Skeletal muscle satellite cell (primary cell): ENCODE results near the gene ZSCAN5A.
"Not testable (repeated sequence)": the region's sequence is repeated elsewhere in the genome, so short reads cannot be mapped to it uniquely, and the experiment has no call there.

Experiments
- H3K27me3 ChIP-seq: 2 replicates; pipeline ENCODE4 v1.7.0; 2013; ENCODE audit warnings: low read length; ENCODE audit not compliant: control insufficient read depth, insufficient read depth
- H3K36me3 ChIP-seq: 2 replicates; pipeline ENCODE4 v1.7.0; 2013; ENCODE audit warnings: mild to moderate bottlenecking, control low read depth, low read length; ENCODE audit not compliant: insufficient read depth
- H3K4me1 ChIP-seq: 2 replicates; pipeline ENCODE4 v1.7.0; 2013; ENCODE audit warnings: low read length; ENCODE audit not compliant: control insufficient read depth, insufficient read depth
- H3K4me2 ChIP-seq: 2 replicates; pipeline ENCODE4 v1.7.0; 2013; ENCODE audit warnings: mild to moderate bottlenecking, low read length
- H3K4me3 ChIP-seq: 2 replicates; pipeline ENCODE4 v1.7.0; 2013; ENCODE audit warnings: low read length
- H3K9ac ChIP-seq: 2 replicates; pipeline ENCODE4 v1.7.0; 2013; ENCODE audit warnings: mild to moderate bottlenecking, low read depth, low read length, moderate library complexity
- H3K9me3 ChIP-seq: replicated peaks from 2 replicates; pipeline ENCODE4 v1.7.0; 2013; ENCODE audit warnings: mild to moderate bottlenecking, control low read depth, low read length

The ZSCAN5A gene

DNA sequence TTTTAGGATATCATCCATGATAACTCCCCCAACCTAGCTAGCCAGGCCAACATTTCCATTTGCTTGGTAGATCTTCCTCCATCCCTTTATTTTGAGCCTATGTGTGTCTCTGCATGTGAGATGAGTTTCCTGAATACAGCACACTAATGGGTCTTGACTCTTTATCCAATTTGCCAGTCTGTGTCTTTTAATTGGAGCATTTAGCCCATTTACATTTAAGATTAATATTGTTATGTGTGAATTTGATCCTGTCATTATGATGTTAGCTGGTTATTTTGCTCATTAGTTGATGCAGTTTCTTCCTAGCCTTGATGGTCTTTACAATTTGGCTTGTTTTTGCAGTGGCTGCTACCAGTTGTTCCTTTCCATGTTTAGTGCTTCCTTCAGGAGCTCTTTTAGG lies 20.7 kb upstream of the ZSCAN5A start:
- not testable (repeated sequence) for H3K4me1 ChIP-seq, H3K4me2 ChIP-seq, H3K4me3 ChIP-seq

DNA sequence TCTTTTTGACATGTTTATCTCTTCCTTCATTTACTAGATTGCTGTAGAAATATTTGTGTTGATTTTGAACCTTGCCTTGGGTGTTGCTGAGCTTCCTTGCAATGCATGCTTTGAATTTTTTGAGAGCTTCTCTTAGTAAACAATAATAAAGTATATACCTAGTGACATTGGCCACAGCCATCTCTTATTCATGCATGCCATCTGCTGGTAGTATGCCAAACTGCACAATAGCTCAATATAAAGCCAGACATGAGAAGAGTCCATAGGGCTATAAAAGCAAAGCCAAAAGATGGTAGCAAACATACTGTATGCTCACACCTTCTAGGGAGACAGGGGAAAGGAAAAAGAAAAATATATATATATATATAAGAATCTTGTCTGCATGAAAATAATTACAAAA lies 18.9 kb upstream of the ZSCAN5A start:
- H3K4me1 ChIP-seq, result no peaks in the 10 kb centered on the region
- H3K4me3 ChIP-seq, result no peak overlapping the region
- no peak overlapping the region for H3K9ac ChIP-seq
- peaks cover 4% of the 10 kb centered on the region for H3K27me3 ChIP-seq
- H3K9me3 ChIP-seq, result no peaks in the 10 kb centered on the region
- H3K36me3 ChIP-seq, result no peaks in the 10 kb centered on the region
- no peak overlapping the region for H3K4me2 ChIP-seq

More for the DNA sequence above, 20.7 kb upstream of the ZSCAN5A start:
- not testable (repeated sequence) for H3K27me3 ChIP-seq, H3K36me3 ChIP-seq, H3K9me3 ChIP-seq, H3K9ac ChIP-seq

DNA sequence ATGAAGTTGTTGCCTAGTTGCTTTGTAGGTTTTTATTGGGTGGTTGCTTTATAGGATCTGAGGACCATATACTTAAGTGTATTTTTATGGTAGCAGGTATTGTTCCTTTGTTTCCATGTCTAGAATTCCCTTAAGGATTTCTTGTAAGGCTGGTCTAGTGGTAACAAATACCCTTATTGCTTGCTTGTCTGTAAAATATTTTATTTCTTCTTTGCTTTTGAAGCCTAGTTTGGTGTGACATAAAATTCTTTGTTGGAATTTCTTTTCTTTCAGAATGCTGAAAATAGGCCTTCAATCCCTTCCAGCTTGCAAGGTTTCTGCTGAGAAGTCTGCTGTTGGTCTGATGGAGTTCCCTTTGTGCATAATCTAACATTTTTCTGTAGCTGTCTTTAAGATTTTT lies 18.1 kb upstream of the ZSCAN5A start:
- H3K27me3 ChIP-seq, result peaks cover 4% of the 10 kb centered on the region
- no peak overlapping the region for H3K4me3 ChIP-seq
- H3K4me2 ChIP-seq, result no peak overlapping the region
- no peak overlapping the region for H3K9ac ChIP-seq
- H3K4me1 ChIP-seq, result no peaks in the 10 kb centered on the region
- no peaks in the 10 kb centered on the region for H3K9me3 ChIP-seq
- H3K36me3 ChIP-seq, result no peaks in the 10 kb centered on the region

DNA sequence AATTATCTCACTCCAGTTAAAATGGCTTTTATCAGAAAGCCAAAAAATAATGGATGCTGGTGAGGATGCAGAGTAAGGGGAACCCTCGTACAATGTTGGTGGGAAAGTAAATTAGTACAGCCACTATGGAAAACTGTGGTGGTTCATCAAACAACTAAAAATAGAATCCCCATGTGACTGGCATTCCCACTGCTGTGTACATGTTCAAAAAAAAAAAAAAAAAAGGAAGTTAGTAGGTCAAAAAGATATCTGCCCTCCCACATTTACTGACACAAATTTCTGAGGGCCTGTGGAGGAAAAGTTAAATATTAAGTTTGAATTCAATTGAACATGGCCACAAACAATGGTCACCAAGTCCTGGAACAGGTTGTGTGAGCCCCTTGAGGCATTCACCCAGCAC lies 9.8 kb upstream of the ZSCAN5A start:
- no peak overlapping the region for H3K4me2 ChIP-seq
- no peak overlapping the region for H3K9ac ChIP-seq
- H3K9me3 ChIP-seq, result no peaks in the 10 kb centered on the region
- no peaks in the 10 kb centered on the region for H3K27me3 ChIP-seq
- no peak overlapping the region for H3K4me3 ChIP-seq
- H3K36me3 ChIP-seq, result no peaks in the 10 kb centered on the region
- H3K4me1 ChIP-seq, result no peaks in the 10 kb centered on the region

DNA sequence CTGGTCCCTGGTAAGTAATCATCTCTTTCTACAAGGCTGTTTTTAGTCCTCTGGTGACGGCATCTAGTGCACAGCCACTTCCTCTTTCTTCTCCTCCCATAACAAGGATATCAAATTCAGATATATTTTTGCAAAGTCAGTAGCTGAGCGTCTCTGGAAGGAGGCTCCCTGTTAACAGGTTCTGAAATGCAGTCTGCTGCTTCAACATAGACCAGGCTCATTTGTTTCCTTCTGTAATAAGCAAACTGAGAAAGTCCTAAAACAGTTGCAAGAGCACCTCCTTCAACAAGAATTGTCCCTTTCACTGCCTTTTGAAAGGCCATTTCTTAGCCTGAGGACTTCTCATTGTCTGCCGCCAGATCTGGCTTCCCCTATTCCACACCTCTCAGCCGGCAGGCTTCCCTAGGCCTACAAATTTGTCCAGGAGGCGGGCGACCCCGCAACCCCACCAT lies 7.4 kb upstream of the ZSCAN5A start:
- H3K4me3 ChIP-seq, result no peak overlapping the region
- H3K27me3 ChIP-seq, result no peaks in the 10 kb centered on the region
- no peaks in the 10 kb centered on the region for H3K4me1 ChIP-seq
- no peaks in the 10 kb centered on the region for H3K36me3 ChIP-seq
- no peak overlapping the region for H3K4me2 ChIP-seq
- no peak overlapping the region for H3K9ac ChIP-seq
- no peaks in the 10 kb centered on the region for H3K9me3 ChIP-seq

DNA sequence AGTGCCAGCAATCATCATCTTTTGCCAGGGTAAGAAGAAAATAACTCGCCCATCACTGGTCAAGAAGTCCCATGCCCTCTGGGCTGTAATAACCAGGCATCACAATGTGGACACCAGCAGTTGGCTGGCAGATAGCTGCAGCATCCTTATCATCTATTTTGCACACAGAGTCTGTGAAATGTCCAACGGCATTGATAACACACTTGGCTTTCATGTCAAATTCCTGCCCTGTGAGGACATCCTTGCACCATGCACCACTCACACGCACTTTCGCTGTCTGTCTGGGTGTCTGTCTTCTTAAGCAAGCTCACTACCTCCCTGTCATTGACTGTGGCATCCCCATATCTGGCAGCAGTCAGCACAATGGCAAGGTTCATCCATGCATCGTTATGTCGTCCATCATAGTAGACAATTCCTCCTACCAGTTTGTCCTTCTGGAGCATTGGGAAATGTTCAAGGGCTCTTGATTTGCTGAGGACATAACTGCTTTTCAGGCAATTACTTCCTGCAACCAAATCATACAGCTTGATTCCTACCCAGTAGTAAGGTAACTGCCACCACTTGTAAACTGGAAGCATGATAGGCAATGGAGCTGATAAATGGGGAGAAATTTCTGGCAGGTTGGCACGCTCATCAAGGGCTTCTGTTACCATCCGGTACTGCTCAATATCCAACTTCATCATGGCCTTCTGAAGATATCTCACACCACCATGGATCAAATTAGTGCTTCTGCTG lies 6.8 kb upstream of the ZSCAN5A start:
- no peaks in the 10 kb centered on the region for H3K4me1 ChIP-seq
- H3K4me2 ChIP-seq, result no peak overlapping the region
- no peaks in the 10 kb centered on the region for H3K27me3 ChIP-seq
- no peak overlapping the region for H3K9ac ChIP-seq
- H3K4me3 ChIP-seq, result no peak overlapping the region
- no peaks in the 10 kb centered on the region for H3K36me3 ChIP-seq
- no peaks in the 10 kb centered on the region for H3K9me3 ChIP-seq

DNA sequence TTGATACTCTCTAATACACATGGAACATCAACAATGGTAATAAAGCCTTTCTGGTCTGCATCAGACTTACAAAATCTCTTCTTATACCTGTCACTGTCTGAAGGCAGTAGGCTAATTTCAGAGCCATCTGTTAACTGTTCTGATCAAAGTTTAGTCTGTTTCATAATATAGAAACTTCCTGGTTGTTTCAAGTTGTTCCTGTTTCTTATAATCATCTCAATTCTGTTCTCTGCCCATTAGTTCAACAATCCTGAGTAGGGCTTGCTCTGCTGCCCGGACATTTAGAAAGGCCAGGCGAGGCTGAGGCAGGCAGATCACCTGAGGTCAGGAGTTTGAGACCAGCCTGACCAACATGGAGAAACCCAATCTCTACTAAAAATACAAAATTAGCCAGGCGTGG lies 5.4 kb upstream of the ZSCAN5A start:
- H3K9me3 ChIP-seq, result no peaks in the 10 kb centered on the region
- H3K27me3 ChIP-seq, result no peaks in the 10 kb centered on the region
- no peaks in the 10 kb centered on the region for H3K36me3 ChIP-seq
- H3K4me3 ChIP-seq, result no peak overlapping the region
- H3K4me1 ChIP-seq, result peaks cover 5% of the 10 kb centered on the region
- no peak overlapping the region for H3K4me2 ChIP-seq
- no peak overlapping the region for H3K9ac ChIP-seq

DNA sequence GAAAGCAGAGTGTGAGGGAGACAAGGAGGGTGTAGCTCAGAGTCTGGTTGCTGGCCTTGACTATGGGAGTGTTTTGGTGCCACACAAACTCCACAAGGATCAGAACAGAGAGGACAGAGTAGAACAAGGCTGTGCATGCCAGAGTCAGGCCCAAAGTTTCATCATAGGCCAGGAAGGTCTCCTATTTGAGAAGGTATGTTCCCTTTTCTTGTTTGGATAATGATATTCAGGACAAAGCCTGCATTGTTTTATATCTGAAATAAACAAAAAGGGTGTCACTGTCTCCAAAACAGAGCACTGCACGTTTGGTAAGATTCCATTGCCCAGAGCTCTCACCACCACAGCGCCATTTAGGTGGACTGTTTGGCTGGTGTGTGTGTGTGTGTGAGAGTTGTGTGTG lies 3.1 kb upstream of the ZSCAN5A start:
- Histone ChIP-seq H3K4me3 (no peak overlapping the region), H3K9me3 (no peaks in the 10 kb centered on the region), H3K36me3 (peaks cover 2% of the 10 kb centered on the region), H3K4me2 (no peak overlapping the region), H3K27me3 (no peaks in the 10 kb centered on the region), H3K9ac (no peak overlapping the region), H3K4me1 (peaks cover 11% of the 10 kb centered on the region)

DNA sequence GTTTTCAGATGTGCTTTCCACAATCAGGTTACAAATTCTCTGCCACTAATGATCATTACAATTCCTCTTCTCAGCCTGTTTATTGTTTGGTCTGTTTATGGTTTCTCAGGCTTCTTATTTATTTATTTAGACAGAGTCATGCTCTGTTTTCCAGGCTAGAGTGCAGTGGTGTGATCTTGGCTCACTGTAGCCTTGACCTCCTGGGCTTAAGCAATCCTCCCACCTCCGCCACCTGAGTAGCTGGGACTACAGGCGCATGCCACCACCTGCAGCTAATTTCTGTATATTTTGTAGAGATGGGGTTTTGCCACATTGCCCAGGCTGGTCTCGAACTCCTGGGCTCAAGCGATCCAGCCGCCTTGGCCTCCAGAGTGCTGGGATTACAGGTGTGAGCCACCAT lies 2.1 kb upstream of the ZSCAN5A start:
- H3K9ac ChIP-seq, result no peak overlapping the region

DNA sequence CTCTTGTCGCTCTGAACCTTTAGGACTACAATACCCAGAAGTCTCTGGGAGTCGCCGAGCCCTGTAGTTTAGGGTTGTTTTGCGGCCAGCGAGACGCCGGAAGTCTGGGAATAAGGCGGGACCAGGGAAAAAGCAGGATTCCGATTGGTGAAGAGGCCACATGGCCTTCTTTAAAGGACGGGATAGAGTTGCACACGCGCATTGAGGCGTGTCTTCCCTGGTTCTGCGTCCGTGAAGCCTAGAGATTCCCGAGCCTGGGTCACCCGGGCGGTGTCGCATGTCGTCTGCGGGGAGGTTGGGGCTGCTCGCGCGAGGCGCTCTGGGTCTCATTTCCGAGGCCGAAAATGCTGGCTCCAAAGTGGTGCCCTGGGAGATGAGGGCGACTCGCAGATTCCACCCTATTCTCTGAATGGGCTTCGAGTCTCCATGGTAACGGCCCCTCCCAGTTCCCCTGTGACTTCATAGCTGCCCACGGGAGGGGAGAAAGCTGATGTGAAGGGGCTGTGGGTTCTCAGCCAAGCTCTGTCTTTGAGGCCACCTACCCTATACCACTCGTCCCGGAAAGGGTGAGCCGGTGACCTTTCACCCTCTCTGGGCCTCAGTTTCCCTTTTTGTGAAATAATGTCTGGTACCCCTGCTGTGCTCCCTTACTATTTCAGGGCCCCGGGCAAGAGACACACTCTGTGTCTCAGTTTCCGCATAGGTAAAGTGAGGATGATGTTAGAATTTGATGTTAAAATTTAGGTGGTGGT lies 614 bp upstream of the ZSCAN5A start:
- H3K36me3 ChIP-seq, result peaks cover 8% of the 10 kb centered on the region
- no peaks in the 10 kb centered on the region for H3K9me3 ChIP-seq
- peak overlapping the region; percentile 95 for H3K4me3 ChIP-seq
- H3K27me3 ChIP-seq, result no peaks in the 10 kb centered on the region
- H3K9ac ChIP-seq, result peak overlapping the region; percentile 97
- H3K4me1 ChIP-seq, result peaks cover 11% of the 10 kb centered on the region
- H3K4me2 ChIP-seq, result peak overlapping the region; percentile 98

More for the DNA sequence above, 2.1 kb upstream of the ZSCAN5A start:
- H3K4me2 ChIP-seq, result no peak overlapping the region
- no peaks in the 10 kb centered on the region for H3K9me3 ChIP-seq
- H3K4me1 ChIP-seq, result peaks cover 11% of the 10 kb centered on the region
- H3K36me3 ChIP-seq, result peaks cover 8% of the 10 kb centered on the region
- no peak overlapping the region for H3K4me3 ChIP-seq
- no peaks in the 10 kb centered on the region for H3K27me3 ChIP-seq

DNA sequence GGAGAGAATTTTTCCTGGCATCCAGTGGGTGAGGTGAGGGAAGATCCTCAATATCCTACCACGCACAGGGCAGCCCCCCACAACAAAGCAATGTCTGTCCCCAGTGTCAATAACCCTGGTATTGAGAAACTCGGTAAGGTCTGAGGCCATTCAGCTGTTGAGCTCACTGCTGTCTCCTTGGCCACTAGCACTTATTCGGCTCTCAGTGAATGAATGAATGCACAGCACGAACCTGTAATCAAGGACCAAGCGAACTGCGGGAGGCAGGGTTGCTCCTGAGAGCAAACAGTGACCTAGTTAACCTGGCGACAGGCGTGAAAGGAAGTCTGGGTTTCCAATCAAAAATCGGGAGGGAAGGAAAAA lies 640 bp downstream of the ZSCAN5A start:
- no peaks in the 10 kb centered on the region for H3K9me3 ChIP-seq
- peak overlapping the region; percentile 97 for H3K9ac ChIP-seq

More for the DNA sequence above, 640 bp downstream of the ZSCAN5A start:
- Histone ChIP-seq H3K4me2 (peak overlapping the region; percentile 98), H3K4me3 (peak overlapping the region; percentile 95), H3K27me3 (no peaks in the 10 kb centered on the region), H3K36me3 (peaks cover 13% of the 10 kb centered on the region), H3K4me1 (peaks cover 11% of the 10 kb centered on the region)
